GM19238 (cell line): ENCODE data around the gene GZMM.

Experiments used
- DNase-seq: peaks from one replicate; pipeline ENCODE4 v3.0.0; 2011; ENCODE audit warnings: low spot score; ENCODE audit not compliant: insufficient read length

Gene GZMM

GRCh38 chr19:512547-513365, 31.1 kb upstream of the GZMM start:
- DNase-seq: no peak

GRCh38 chr19:513368-514165, 30.3 kb upstream of the GZMM start:
- no peak for DNase-seq

GRCh38 chr19:514166-514663, 29.6 kb upstream of the GZMM start:
- no peak for DNase-seq

GRCh38 chr19:517721-518597, 25.9 kb upstream of the GZMM start:
- no peak for DNase-seq

- no peak for DNase-seq
Measured at GRCh38 chr19:518598-519231, 25.1 kb upstream of the GZMM start.

GRCh38 chr19:519449-519865, 24.4 kb upstream of the GZMM start:
- DNase-seq: no peak

- DNase-seq: no peak
Measured at GRCh38 chr19:522726-523125, 21.1 kb upstream of the GZMM start.

- DNase-seq: no peak
Measured at GRCh38 chr19:524062-524674, 19.7 kb upstream of the GZMM start.

- no peak for DNase-seq
Measured at GRCh38 chr19:525029-525428, 18.8 kb upstream of the GZMM start.

GRCh38 chr19:525857-526419, 17.9 kb upstream of the GZMM start:
- no peak for DNase-seq

- DNase-seq: no peak
Measured at GRCh38 chr19:530134-531008, 13.5 kb upstream of the GZMM start.

- DNase-seq: peak; percentile 99
Measured at GRCh38 chr19:531009-531752, 12.7 kb upstream of the GZMM start.

- DNase-seq: peak; percentile 65
Measured at GRCh38 chr19:531753-532560, 11.9 kb upstream of the GZMM start, which contains the start of gene CDC34. Gene CDC34, plus strand, starts transcription at chr19:531760. Its CDS starts 172 bp downstream, at chr19:531932.

GRCh38 chr19:532561-533363, 11.1 kb upstream of the GZMM start:
- peak; percentile 54 for DNase-seq

- no peak for DNase-seq
Measured at GRCh38 chr19:533364-534058, 10.3 kb upstream of the GZMM start.

GRCh38 chr19:534088-534487, 9.8 kb upstream of the GZMM start:
- no peak for DNase-seq
